Right lobe of liver (tissue), 4 donors: ENCODE measurements around the gene RPL13A.

ENCODE experiments used
- CTCF ChIP-seq, 4 donors: fragments of 200-600 bp in 3 of 4; fragments of 450-650 bp in 1 of 4; IDR thresholded peaks; one replicate each; pipeline versions ENCODE4 v1.5.1 to v1.8.0; 2016 to 2022; ENCODE audit warnings: antibody characterized with exemption in 4 of 4, mild to moderate bottlenecking in 2 of 4
- POLR2A ChIP-seq: fragments of 450-650 bp; IDR thresholded peaks from one replicate; pipeline ENCODE4 v1.6.1; 2017; ENCODE audit warnings: antibody characterized with exemption, mild to moderate bottlenecking
- donor health status: DM: no; HTN: no; CAD: no.
- donor health status: DM: no; HTN: no; CAD: no.
- donor health status: DM: no; HTN: yes; CAD: no.

GRCh38 chr19:49451430-49452181, 35.8 kb upstream of the RPL13A start, which contains the start of gene PIH1D1:
- TF ChIP-seq CTCF (IDR thresholded peaks at IDR 0.05) (peak in 2 of 4 donors; percentile 28 to 34), POLR2A (peak; percentile 32)
